Muscle layer of duodenum (tissue), 2 donors: ENCODE data around the gene NCAN.

ENCODE experiments used
- H3K27ac ChIP-seq: one replicate; pipeline ENCODE4 v1.7.0; 2013; ENCODE audit warnings: mild to moderate bottlenecking, low read length
- H3K27me3 ChIP-seq: one replicate; pipeline ENCODE4 v1.7.0; 2013; ENCODE audit warnings: low read depth, mild to moderate bottlenecking, control low read depth, low read length
- H3K36me3 ChIP-seq, 2 donors: one replicate each; pipeline ENCODE4 v1.7.0; 2013; ENCODE audit warnings: low read length in 2 of 2, control low read depth in 1 of 2, mild to moderate bottlenecking in 1 of 2; ENCODE audit not compliant: insufficient read depth in 2 of 2, control insufficient read depth in 1 of 2
- H3K4me1 ChIP-seq, 2 donors: one replicate each; pipeline ENCODE4 v1.7.0; 2013; ENCODE audit warnings: low read length in 2 of 2, mild to moderate bottlenecking in 2 of 2, control low read depth in 1 of 2, moderate library complexity in 1 of 2; ENCODE audit not compliant: insufficient read depth in 2 of 2, control insufficient read depth in 1 of 2
- H3K4me3 ChIP-seq, 2 donors: one replicate each; pipeline ENCODE4 v1.7.0; 2013; ENCODE audit warnings: low read length in 2 of 2, low read depth in 1 of 2, mild to moderate bottlenecking in 1 of 2
- H3K9me3 ChIP-seq, 2 donors: one replicate each; pipeline ENCODE4 v1.7.0; 2013; ENCODE audit warnings: low read length in 2 of 2, control low read depth in 1 of 2, mild to moderate bottlenecking in 1 of 2; ENCODE audit not compliant: control insufficient read depth in 1 of 2
- donor health status: healthy.

Gene NCAN

DNA sequence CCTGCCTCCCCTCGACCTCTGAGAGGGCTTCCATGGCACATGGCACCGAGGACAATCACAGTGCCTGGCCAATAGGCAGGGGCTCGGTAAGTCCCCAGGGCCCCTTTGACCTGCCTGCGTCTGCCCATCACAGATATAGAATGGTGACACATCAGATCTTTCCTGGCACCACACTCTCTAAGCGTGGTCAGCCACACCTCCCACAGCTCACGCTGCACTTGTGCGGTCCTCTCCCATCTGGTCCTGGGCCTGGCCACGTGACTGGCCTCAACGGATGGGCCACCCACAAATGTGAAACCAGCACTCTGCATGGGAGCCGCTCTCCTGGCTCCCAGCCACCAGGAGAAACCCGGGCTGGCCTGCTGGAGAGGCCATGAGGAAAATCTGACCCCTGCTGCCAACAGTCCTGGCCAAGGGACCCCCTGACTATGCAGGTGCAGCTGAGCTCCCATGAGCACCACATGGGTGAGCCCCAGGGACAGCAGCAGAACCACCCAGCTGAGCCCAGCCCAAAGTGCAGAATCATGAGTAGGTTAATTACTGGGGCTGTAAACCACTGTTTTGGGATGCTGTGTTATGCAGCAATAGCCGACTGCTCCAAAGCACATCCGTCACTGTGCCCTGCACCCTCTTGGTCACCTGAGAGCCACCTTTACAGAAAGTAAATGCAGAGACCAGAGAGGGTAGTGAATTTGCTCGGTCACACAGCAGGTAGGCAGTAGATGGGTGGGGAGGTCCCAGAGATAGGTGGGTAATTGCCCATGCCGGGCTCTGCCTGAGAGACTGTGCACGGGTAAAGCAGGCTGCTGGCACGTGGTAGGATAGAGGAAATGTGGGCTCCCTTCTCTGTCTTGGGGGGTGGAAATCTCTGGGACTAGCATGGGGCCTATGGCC is 32.0 kb upstream of the NCAN start:
- Histone ChIP-seq H3K27ac (no peak overlapping the region), H3K9me3 (peaks cover 0 to 3% of the 10 kb centered on the region in 2 donors), H3K36me3 (peaks cover 23 to 60% of the 10 kb centered on the region in 2 donors), H3K27me3 (no peaks in the 10 kb centered on the region), H3K4me1 (peaks cover 0 to 2% of the 10 kb centered on the region in 2 donors), H3K4me3 (no peak overlapping the region)

DNA sequence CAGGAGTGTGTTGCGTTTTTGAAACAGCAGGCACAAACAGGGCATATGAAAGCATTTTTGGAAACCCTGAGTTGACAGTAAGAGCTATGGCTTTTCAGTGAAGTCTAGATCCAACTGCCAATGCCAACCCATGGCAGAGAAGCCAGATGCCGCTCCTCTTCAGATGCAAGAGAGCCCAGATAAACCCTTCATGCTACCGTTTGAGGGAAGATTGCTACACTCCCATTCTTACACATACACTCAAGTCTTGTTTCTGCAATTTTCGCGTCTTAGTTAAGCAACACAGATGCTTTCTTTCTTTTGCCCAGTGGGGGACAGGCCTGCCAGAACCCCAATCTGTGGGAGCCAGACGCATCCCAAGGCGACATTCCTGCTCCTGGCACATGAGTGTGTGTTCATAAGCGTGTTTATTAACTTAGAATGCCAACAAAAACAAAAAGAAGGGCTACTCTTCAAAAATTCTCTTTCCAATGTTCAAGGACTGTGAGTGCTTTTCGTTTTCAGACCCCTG is 30.2 kb upstream of the NCAN start:
- H3K36me3 ChIP-seq = peaks cover 23 to 68% of the 10 kb centered on the region in 2 donors
- no peaks in the 10 kb centered on the region for H3K4me1 ChIP-seq
- peaks cover 0 to 3% of the 10 kb centered on the region in 2 donors for H3K9me3 ChIP-seq
- no peak overlapping the region for H3K27ac ChIP-seq
- H3K27me3 ChIP-seq = no peaks in the 10 kb centered on the region
- no peak overlapping the region for H3K4me3 ChIP-seq

DNA sequence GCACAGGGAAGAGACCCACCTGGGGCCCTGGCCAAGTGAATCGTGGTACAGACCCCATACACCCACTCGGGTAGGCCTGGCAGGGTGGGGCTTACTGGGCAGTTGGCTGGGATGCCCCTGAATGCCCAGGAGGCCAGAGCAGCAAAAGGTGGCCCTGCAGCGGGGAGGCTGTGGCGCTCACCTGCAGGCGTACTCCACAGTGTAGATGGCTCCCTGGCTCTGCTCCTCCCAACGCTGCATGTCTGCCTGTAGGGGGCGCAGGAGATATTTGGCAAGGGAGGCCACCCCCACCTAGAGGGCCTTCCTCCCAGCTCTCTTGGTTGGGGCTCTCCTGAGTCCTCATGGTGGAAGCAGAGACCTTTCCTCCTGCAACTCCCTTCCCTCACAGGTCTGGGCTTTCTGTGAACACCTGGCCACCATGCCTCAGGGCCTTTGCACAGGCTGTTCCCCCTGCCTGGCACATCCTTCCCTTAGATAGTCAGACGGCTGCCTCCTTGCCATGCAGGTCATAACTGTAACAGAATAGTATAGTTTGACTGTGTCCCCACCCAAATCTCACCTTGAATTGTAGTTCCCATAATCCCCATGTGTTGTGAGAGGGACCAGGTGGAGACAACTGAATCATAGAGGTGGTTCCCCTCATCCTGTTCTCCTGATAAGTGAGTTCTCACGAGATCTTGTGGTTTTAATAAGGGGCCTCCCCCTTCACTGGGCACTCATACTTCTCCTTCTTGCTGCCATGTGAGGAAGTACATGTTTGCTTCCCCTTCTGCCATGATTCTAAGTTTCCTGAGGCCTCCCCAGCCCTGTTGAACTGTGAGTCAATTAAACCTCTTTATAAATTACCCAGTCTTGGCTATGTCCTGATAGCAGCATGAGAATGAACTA is 25.7 kb upstream of the NCAN start:
- H3K36me3 ChIP-seq = peaks cover 13 to 33% of the 10 kb centered on the region in 2 donors
- no peaks in the 10 kb centered on the region for H3K9me3 ChIP-seq
- no peaks in the 10 kb centered on the region for H3K27me3 ChIP-seq
- H3K27ac ChIP-seq = no peak overlapping the region
- H3K4me3 ChIP-seq = no peak overlapping the region
- H3K4me1 ChIP-seq = peaks cover 9 to 22% of the 10 kb centered on the region in 2 donors

DNA sequence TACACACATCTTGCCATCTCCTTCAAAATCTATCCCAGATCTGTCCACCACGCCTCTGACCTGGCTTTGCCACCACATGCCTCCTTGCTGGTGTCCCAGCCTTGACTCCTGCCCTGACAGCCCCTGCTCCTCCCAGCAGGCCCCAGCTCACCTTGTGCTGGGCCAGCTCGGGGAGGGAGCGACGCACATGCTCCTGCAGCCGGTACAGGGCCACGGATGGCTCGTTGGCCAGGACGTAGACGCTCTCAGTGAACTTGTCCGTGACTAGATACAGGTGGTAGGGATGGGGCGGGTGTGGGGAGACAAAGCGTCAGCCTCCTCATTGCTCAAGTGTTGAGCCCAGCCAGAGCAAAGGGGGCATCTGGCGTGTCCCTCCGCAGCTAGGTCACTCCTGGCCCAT is 25.0 kb upstream of the NCAN start:
- Histone ChIP-seq H3K36me3 (peaks cover 13 to 26% of the 10 kb centered on the region in 2 donors), H3K4me1 (peaks cover 9 to 25% of the 10 kb centered on the region in 2 donors), H3K4me3 (no peak overlapping the region), H3K27me3 (no peaks in the 10 kb centered on the region), H3K27ac (no peak overlapping the region), H3K9me3 (no peaks in the 10 kb centered on the region)

DNA sequence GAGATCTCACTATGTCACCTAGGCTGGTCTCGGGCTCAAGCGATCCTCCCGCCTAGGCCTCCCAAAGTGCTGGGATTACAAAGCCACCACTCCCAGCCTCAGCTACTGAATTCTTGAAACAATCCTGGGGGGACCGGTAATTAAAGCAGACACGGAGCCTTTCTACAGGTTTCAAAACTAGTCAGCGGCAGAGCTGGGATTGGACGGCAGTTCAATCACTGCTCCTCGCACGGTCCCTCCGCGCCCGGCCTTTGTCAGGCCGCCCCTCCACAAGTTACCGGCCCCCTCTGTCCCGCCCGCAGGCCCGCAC is 20.0 kb upstream of the NCAN start:
- Histone ChIP-seq H3K36me3 (peaks cover 5 to 7% of the 10 kb centered on the region in 2 donors), H3K27me3 (no peaks in the 10 kb centered on the region), H3K4me1 (peaks cover 12 to 43% of the 10 kb centered on the region in 2 donors), H3K9me3 (no peaks in the 10 kb centered on the region), H3K4me3 (peak overlapping the region; percentile 90 to 99), H3K27ac (peak overlapping the region; percentile 99)

DNA sequence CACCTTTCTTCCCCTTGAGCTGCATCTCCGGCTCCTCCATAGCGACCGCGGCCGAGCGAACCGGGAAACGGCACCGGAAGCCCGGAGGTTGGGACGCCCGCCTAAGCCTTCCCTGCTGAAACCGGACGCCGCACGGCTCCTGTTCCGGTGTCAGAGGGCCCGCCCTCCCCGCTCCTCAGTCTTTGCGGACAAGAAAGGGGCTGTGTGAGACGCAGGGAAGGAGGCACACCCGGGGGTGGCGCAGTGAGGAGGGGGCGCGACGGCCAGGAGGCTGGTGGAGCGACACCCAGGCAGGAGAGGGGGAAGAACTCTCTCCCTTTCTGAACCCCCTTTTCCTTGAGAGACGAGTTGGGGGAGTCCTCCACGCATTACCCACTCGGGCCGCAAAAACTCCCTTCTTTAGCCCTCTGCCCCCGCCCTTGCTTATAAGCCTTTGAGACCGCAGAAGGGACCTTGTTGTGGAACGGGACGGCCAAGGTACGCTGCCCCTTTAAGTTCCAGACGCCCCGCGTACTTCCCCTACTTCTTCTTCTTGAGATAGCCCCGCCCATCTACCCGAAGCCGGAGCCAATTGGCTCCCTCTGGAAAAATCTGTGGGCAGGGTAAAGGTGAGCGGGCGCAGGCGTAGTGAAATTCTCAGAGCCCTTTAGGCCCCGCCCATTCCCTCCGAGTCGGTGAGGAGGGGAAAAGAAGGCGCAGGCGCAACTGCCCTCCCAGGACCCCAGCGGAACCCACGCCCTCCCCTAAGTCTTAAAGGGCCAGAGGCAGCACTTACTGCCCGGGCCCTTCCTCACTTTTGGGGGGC is 19.5 kb upstream of the NCAN start, which contains the start of the genes BORCS8 and RFXANK:
BORCS8 (minus strand) TSS at position 75 of the 805 bp plus-strand sequence; CDS start at position 40, 35 bp downstream.
RFXANK (plus strand) TSS at position 181 of the 805 bp plus-strand sequence. CDS start 1,689 bp downstream, outside the sequence.
- H3K4me3 ChIP-seq = peak within 1 kb of the TSS; percentile 92 to 99
- H3K36me3 ChIP-seq = peaks cover 9 to 10% of the 10 kb centered on the region in 2 donors
- peaks cover 12 to 43% of the 10 kb centered on the region in 2 donors for H3K4me1 ChIP-seq
- no peaks in the 10 kb centered on the region for H3K27me3 ChIP-seq
- H3K27ac ChIP-seq = peak within 1 kb of the TSS; percentile 99
- no peaks in the 10 kb centered on the region for H3K9me3 ChIP-seq

DNA sequence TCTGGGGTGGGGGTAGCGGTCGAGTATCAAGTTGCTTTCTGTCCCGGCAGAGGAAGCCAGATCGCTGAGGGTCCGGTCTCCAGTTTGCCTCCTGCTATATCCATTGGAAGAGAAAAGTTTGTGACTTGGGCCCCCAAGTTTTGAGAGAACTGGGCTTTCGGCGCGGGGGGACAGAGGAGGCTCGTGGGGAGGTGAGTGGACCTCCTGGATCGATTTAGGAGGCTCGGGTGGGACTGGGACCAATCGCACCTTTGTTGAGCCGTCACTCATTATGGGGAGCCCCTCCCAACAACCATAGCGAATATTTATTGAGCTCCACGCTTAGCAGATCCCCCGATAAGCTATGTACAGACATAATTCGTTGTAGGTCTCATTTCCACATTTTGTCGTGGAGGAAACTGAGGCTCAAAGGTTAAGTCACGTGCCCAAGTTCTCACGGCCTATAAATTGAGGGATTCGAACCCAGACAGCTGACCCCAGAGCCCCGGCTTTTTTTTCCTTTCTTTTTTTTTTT is 18.8 kb upstream of the NCAN start:
- no peaks in the 10 kb centered on the region for H3K27me3 ChIP-seq
- H3K9me3 ChIP-seq = no peaks in the 10 kb centered on the region
- H3K4me1 ChIP-seq = peaks cover 12 to 43% of the 10 kb centered on the region in 2 donors
- H3K27ac ChIP-seq = peak overlapping the region; percentile 74
- H3K4me3 ChIP-seq = peak overlapping the region; percentile 92 to 99
- H3K36me3 ChIP-seq = peaks cover 10 to 14% of the 10 kb centered on the region in 2 donors

DNA sequence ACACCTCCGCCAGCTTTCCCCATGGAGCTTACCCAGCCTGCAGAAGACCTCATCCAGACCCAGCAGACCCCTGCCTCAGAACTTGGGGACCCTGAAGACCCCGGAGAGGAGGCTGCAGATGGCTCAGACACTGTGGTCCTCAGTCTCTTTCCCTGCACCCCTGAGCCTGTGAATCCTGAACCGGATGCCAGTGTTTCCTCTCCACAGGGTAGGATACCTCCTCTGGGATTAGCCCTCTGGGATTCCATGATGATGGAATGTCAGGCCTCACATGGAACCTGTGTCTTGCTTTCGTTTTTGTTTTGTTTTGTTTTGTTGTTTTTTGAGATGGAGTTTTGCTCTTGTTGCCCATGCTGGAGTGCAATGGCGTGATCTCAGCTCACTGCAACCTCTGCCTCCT is 17.8 kb upstream of the NCAN start:
- Histone ChIP-seq H3K4me3 (peak overlapping the region; percentile 23 to 99), H3K36me3 (peaks cover 19 to 24% of the 10 kb centered on the region in 2 donors), H3K27ac (no peak overlapping the region), H3K27me3 (no peaks in the 10 kb centered on the region), H3K4me1 (peaks cover 12 to 43% of the 10 kb centered on the region in 2 donors), H3K9me3 (no peaks in the 10 kb centered on the region)

DNA sequence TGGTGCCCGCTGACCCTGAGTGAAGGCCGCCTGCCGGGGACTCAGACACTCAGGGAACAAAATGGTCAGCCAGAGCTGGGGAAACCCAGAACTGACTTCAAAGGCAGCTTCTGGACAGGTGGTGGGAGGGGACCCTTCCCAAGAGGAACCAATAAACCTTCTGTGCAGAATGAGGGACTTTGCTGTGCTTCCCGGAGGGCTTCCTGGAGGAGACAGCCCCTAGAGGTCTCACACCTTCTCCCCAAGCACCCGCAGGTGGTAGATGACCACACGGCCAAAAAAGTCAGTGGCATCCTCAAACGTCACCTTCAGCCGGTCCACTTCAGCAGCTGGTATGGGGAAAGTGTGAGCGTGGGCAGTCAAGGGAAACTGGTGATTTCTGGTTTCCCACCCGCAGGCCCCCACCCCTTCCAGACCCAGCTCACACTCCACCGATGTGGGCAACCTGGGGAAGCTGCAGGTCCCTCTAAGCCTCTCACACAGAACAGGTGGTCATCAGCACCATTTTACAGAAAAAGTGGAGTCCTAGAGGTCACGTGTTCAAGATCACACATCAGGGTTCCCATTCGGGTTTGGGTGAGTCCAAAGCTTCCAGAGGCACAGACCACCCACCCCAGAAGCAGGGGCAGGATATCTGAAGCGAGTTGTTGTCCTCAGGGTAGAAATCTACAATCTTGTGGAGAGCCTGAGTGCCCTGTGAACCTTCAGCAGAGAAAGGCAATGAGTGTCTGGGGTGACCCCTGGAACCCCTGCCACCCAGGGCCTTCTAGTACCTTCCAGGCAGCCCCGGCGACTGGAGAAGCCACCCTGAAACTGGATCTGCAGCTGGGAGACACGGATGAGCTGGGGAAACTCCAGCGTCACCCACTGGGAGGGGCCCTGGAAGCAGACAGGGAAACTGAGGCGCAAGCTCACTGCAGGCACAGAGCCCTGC is 9.8 kb upstream of the NCAN start:
- Histone ChIP-seq H3K36me3 (peaks cover 13 to 25% of the 10 kb centered on the region in 2 donors), H3K4me1 (peaks cover 0 to 10% of the 10 kb centered on the region in 2 donors), H3K27me3 (no peaks in the 10 kb centered on the region), H3K27ac (no peak overlapping the region), H3K4me3 (peak overlapping the region; percentile 72 to 85), H3K9me3 (no peaks in the 10 kb centered on the region)

DNA sequence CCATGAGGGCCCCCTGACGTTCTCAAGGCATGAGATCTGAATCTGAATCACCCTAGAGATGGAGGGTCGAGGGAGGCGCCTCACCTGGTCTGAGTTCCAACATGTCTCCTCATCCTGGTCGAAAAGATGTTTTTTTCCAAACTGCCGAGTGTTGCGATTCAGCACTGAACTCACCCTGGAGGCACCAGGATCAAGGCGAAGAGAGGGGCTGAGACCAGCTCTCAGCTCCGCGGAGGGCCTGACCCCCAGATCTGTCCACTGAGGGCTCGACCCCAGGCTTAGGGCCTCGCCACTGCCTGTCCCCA is 9.1 kb upstream of the NCAN start:
- peak overlapping the region; percentile 72 to 85 for H3K4me3 ChIP-seq
- H3K4me1 ChIP-seq = peaks cover 0 to 10% of the 10 kb centered on the region in 2 donors
- H3K36me3 ChIP-seq = peaks cover 9 to 19% of the 10 kb centered on the region in 2 donors
- peaks cover 5% of the 10 kb centered on the region for H3K27me3 ChIP-seq
- no peaks in the 10 kb centered on the region for H3K9me3 ChIP-seq
- peak overlapping the region; percentile 65 for H3K27ac ChIP-seq
